ENCODE data around the gene SHISA4.

- TF ChIP-seq ZNF263 (CRISPR knock-in tag; IDR thresholded peaks at IDR 0.05; ENCODE audit: low read depth) (no peak), E2F1 (CRISPR knock-in tag; IDR thresholded peaks at IDR 0.05) (no peak), MYBL2 (CRISPR knock-in tag; IDR thresholded peaks at IDR 0.05) (no peak), JUN (CRISPR knock-in tag; IDR thresholded peaks at IDR 0.05) (no peak), ELF4 (CRISPR knock-in tag; IDR thresholded peaks at IDR 0.05; ENCODE audit: low read depth) (no peak), NR2C2 (CRISPR knock-in tag; IDR thresholded peaks at IDR 0.05) (no peak), MAX (CRISPR knock-in tag; IDR thresholded peaks at IDR 0.05) (no peak), ESRRA (CRISPR knock-in tag; IDR thresholded peaks at IDR 0.05; ENCODE audit: borderline replicate concordance) (no peak), TEAD4 (CRISPR knock-in tag; IDR thresholded peaks at IDR 0.05) (no peak)
- TF ChIP-seq, protein P1, sequence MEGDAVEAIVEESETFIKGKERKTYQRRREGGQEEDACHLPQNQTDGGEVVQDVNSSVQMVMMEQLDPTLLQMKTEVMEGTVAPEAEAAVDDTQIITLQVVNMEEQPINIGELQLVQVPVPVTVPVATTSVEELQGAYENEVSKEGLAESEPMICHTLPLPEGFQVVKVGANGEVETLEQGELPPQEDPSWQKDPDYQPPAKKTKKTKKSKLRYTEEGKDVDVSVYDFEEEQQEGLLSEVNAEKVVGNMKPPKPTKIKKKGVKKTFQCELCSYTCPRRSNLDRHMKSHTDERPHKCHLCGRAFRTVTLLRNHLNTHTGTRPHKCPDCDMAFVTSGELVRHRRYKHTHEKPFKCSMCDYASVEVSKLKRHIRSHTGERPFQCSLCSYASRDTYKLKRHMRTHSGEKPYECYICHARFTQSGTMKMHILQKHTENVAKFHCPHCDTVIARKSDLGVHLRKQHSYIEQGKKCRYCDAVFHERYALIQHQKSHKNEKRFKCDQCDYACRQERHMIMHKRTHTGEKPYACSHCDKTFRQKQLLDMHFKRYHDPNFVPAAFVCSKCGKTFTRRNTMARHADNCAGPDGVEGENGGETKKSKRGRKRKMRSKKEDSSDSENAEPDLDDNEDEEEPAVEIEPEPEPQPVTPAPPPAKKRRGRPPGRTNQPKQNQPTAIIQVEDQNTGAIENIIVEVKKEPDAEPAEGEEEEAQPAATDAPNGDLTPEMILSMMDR (IDR thresholded peaks at IDR 0.05): no peak
Measured at GRCh38 chr1:201890223-201890622, 1.5 kb downstream of the SHISA4 start.
